Mesenchymal stem cell (in vitro differentiated cells and primary cell): ENCODE results near the gene SLC5A6.
A peak's percentile ranks its signal among the peaks of the same experiment; 100 is the strongest.

Experiments used
- DNase-seq: peaks from one replicate; pipeline ENCODE4 v3.0.0-alpha.2; 2013
- H2AFZ ChIP-seq: one replicate; pipeline ENCODE4 v1.6.1; 2013; ENCODE audit warnings: low read depth, mild to moderate bottlenecking, control low read depth, inconsistent platforms, low read length, moderate library complexity
- H2AK5ac ChIP-seq: 2 replicates; pipeline ENCODE4 v1.6.1; 2013; ENCODE audit warnings: low read length, moderate library complexity, mild to moderate bottlenecking, inconsistent platforms; ENCODE audit not compliant: severe bottlenecking
- H2BK120ac ChIP-seq: one replicate; pipeline ENCODE4 v1.6.1; 2013; ENCODE audit warnings: low read depth, mild to moderate bottlenecking, inconsistent platforms, low read length, moderate library complexity
- H2BK12ac ChIP-seq, 2 experiments: one replicate each; pipeline ENCODE4 v1.6.1; 2013; ENCODE audit warnings: inconsistent platforms in 2 of 2, low read length in 2 of 2, mild to moderate bottlenecking in 2 of 2, moderate library complexity in 2 of 2, control low read depth in 1 of 2
- H2BK15ac ChIP-seq: one replicate; pipeline ENCODE4 v1.6.1; 2013; ENCODE audit warnings: mild to moderate bottlenecking, low read depth, inconsistent platforms; ENCODE audit not compliant: poor library complexity, severe bottlenecking
- H2BK5ac ChIP-seq: 2 replicates; pipeline ENCODE4 v1.6.1; 2013; ENCODE audit warnings: low read depth, mild to moderate bottlenecking, low read length, control low read depth, inconsistent platforms; ENCODE audit not compliant: poor library complexity, severe bottlenecking
- H3K14ac ChIP-seq, 2 experiments: one replicate each; pipeline ENCODE4 v1.6.1; 2013; ENCODE audit warnings: inconsistent platforms in 2 of 2, low read length in 2 of 2, control low read depth in 1 of 2, mild to moderate bottlenecking in 1 of 2, moderate library complexity in 1 of 2
- H3K18ac ChIP-seq, 2 experiments: one replicate each; pipeline ENCODE4 v1.6.1; 2013; ENCODE audit warnings: inconsistent platforms in 2 of 2, low read length in 2 of 2, control low read depth in 1 of 2, low read depth in 1 of 2, mild to moderate bottlenecking in 1 of 2
- H3K23ac ChIP-seq, 2 experiments: one replicate each; pipeline ENCODE4 v1.6.1; 2013; ENCODE audit warnings: inconsistent platforms in 2 of 2, low read length in 2 of 2, mild to moderate bottlenecking in 2 of 2, moderate library complexity in 2 of 2, control low read depth in 1 of 2
- H3K27ac ChIP-seq: 2 replicates; pipeline ENCODE4 v1.5.1; 2013; ENCODE audit warnings: mild to moderate bottlenecking, moderate library complexity, low read length, control low read depth, inconsistent platforms; ENCODE audit not compliant: poor library complexity, severe bottlenecking
- H3K27me3 ChIP-seq, 2 experiments: 2 replicates each; pipeline versions ENCODE4 v1.6.1 to v1.7.0; 2013; ENCODE audit warnings: low read length in 2 of 2, mild to moderate bottlenecking in 2 of 2, moderate library complexity in 2 of 2, control low read depth in 1 of 2, inconsistent platforms in 1 of 2; ENCODE audit not compliant: control insufficient read depth in 1 of 2, insufficient read depth in 1 of 2
- H3K36me3 ChIP-seq, 2 experiments: 2 replicates each; pipeline versions ENCODE4 v1.6.1 to v1.7.0; 2013; ENCODE audit warnings: low read length in 2 of 2, control low read depth in 1 of 2, inconsistent platforms in 1 of 2, low read depth in 1 of 2, mild to moderate bottlenecking in 1 of 2; ENCODE audit not compliant: insufficient read depth in 2 of 2, control insufficient read depth in 1 of 2
- H3K4ac ChIP-seq, 2 experiments: one replicate each; pipeline ENCODE4 v1.6.1; 2013; ENCODE audit warnings: inconsistent platforms in 2 of 2, low read length in 2 of 2, mild to moderate bottlenecking in 2 of 2, moderate library complexity in 2 of 2, control low read depth in 1 of 2, low read depth in 1 of 2
- H3K4me1 ChIP-seq: 2 replicates; pipeline ENCODE4 v1.6.1; 2013; ENCODE audit warnings: low read depth, low read length, control low read depth; ENCODE audit not compliant: control insufficient read depth, insufficient read depth
- H3K4me2 ChIP-seq: 2 replicates; pipeline ENCODE4 v1.6.1; 2013; ENCODE audit warnings: low read length, mild to moderate bottlenecking, inconsistent platforms; ENCODE audit not compliant: poor library complexity, severe bottlenecking
- H3K4me3 ChIP-seq, 2 experiments: 2 replicates each; pipeline versions ENCODE4 v1.5.1 to v1.7.0; 2013; ENCODE audit warnings: low read length in 2 of 2, mild to moderate bottlenecking in 2 of 2, control low read depth in 1 of 2, low read depth in 1 of 2; ENCODE audit not compliant: insufficient read depth in 1 of 2
- H3K79me1 ChIP-seq: replicated peaks from 2 replicates; pipeline ENCODE4 v1.6.1; 2013; ENCODE audit warnings: mild to moderate bottlenecking, control low read depth, low read length, inconsistent platforms; ENCODE audit not compliant: poor library complexity, severe bottlenecking
- H3K9ac ChIP-seq: 2 replicates; pipeline ENCODE4 v1.7.0; 2013; ENCODE audit warnings: mild to moderate bottlenecking, low read length, moderate library complexity
- H3K9me3 ChIP-seq: 2 replicates; pipeline ENCODE4 v1.7.0; 2013; ENCODE audit warnings: mild to moderate bottlenecking, low read length; ENCODE audit not compliant: control insufficient read depth
- H4K8ac ChIP-seq: one replicate; pipeline ENCODE4 v1.6.1; 2013; ENCODE audit warnings: inconsistent platforms, mild to moderate bottlenecking, low read length, moderate library complexity
- H4K91ac ChIP-seq: one replicate; pipeline ENCODE4 v1.6.1; 2013; ENCODE audit warnings: mild to moderate bottlenecking, low read length, inconsistent platforms
- WGBS: methylation state at CpG from one replicate; pipeline ENCODE4 v1.1.7; 2013; ENCODE audit warnings: mixed read lengths; 5-methylcytosine and 5-hydroxymethylcytosine counted together

Gene SLC5A6

DNA sequence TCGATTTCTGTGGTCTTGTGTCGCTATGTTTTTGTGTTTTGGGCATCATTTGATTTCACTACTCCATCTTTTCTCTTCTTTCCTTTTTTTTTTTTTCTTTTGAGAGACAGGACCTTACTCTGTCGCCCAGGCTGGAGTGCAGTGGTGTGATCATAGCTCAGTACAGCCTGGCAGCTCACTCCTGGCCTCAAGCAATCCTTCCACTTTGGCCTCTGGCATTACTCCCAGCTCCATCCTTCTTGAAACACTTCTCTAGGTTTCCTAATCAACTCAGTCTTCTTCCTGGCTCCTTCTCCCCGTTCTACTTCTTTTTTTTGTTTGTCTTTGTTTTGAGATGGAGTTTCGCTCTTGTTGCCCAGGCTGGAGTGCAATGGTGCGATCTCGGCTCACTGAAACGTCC lies 36.7 kb downstream of the SLC5A6 start:
- Histone ChIP-seq H3K27me3 (peaks cover 0 to 59% of the 10 kb centered on the region in 2 experiments), H3K4me3 (no peak overlapping the region), H3K4me2 (no peak overlapping the region), H3K18ac (no peak overlapping the region), H2BK120ac (no peak overlapping the region), H2BK12ac (no peak overlapping the region), H4K8ac (no peak overlapping the region), H3K9me3 (no peaks in the 10 kb centered on the region), H2BK15ac (no peak overlapping the region), H2AK5ac (no peak overlapping the region), H3K4ac (no peak overlapping the region), H3K79me1 (no peaks in the 10 kb centered on the region), H4K91ac (no peak overlapping the region), H2BK5ac (no peak overlapping the region), H3K14ac (no peak overlapping the region), H3K36me3 (no peaks in the 10 kb centered on the region), H3K4me1 (peaks cover 1% of the 10 kb centered on the region), H3K27ac (no peak overlapping the region), H3K9ac (no peak overlapping the region), H2AFZ (no peak overlapping the region), H3K23ac (no peak overlapping the region)
- 75% methylated on average over 7 of the region's 8 CpGs for WGBS
- DNase-seq, result no peak

DNA sequence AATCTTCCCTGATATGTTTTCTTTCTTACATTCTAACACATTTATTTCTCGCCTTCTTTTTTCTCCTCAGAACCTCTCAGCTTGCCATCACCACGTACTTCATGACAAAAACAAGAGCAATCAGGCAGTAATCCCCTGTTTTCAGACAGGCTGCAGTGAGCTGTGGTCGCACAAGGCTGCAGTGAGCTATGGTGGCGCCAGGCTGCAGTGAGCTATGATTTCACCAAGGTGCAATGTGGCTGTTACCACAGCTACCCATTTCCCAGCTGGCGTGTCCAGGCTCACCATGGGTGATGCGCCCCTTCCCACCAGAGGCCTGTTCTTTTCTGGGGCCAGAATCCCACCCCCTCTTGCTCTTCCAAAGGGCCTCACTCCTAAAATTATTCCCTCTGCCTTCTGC lies 37.4 kb downstream of the SLC5A6 start:
- no peak overlapping the region for H3K4ac ChIP-seq

DNA sequence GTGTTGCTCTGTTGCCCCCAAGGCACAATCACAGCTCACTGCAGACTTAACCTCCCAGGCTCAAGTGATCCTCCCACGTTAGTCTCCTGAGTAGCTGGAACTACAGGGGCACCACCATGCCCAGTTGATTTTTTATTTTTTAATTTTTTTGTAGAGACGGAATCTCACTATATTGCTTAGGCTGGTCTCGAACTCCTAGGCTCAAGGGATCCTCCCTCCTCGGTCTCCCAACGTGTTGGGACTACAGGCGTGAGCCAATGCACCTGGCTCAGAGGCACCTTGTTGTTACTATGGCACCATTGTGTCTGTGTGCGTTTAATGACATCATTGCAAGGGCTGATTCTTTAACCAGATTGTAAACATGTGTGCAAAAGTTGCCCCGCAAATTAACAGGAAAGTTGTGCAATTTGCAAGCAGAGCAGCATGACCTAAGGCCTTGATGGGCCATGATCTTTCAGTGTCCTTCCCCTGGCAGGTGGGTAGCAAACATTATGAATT lies 40.7 kb downstream of the SLC5A6 start:
- Histone ChIP-seq H3K18ac (no peak overlapping the region), H2BK12ac (no peak overlapping the region), H2AFZ (no peak overlapping the region), H2BK120ac (no peak overlapping the region), H2AK5ac (no peak overlapping the region), H3K4me2 (no peak overlapping the region), H2BK5ac (no peak overlapping the region), H3K79me1 (no peaks in the 10 kb centered on the region), H4K91ac (no peak overlapping the region), H3K9me3 (no peaks in the 10 kb centered on the region), H3K27ac (no peak overlapping the region), H3K4me1 (peaks cover 3% of the 10 kb centered on the region), H3K4ac (no peak overlapping the region), H3K14ac (no peak overlapping the region), H3K27me3 (peaks cover 0 to 61% of the 10 kb centered on the region in 2 experiments), H4K8ac (no peak overlapping the region), H3K9ac (no peak overlapping the region), H2BK15ac (no peak overlapping the region), H3K23ac (no peak overlapping the region), H3K36me3 (no peaks in the 10 kb centered on the region), H3K4me3 (no peak overlapping the region)
- WGBS, result 76% methylated on average over 8 of the region's 8 CpGs
- no peak for DNase-seq

More for the DNA sequence above, 37.4 kb downstream of the SLC5A6 start:
- Histone ChIP-seq H2BK5ac (no peak overlapping the region), H2AK5ac (no peak overlapping the region), H3K27ac (no peak overlapping the region), H3K9ac (no peak overlapping the region), H4K91ac (no peak overlapping the region), H2BK15ac (no peak overlapping the region), H3K18ac (no peak overlapping the region), H3K9me3 (no peaks in the 10 kb centered on the region), H2AFZ (no peak overlapping the region), H3K27me3 (peaks cover 0 to 62% of the 10 kb centered on the region in 2 experiments), H4K8ac (no peak overlapping the region), H3K36me3 (no peaks in the 10 kb centered on the region), H3K4me3 (no peak overlapping the region), H3K4me2 (no peak overlapping the region), H3K23ac (no peak overlapping the region), H3K4me1 (peaks cover 4% of the 10 kb centered on the region), H2BK120ac (no peak overlapping the region), H3K14ac (no peak overlapping the region), H3K79me1 (no peaks in the 10 kb centered on the region), H2BK12ac (no peak overlapping the region)
- peak; percentile 18 for DNase-seq
- 67% methylated on average over 6 of the region's 6 CpGs for WGBS

- no peak overlapping the region for H3K4me2 ChIP-seq
- H3K4me3 ChIP-seq, result no peak overlapping the region
- peak overlapping the region; percentile 60 for H3K9ac ChIP-seq
- H2BK5ac ChIP-seq, result no peak overlapping the region
- no peaks in the 10 kb centered on the region for H3K79me1 ChIP-seq
- H3K14ac ChIP-seq, result no peak overlapping the region
- H3K27me3 ChIP-seq, result peaks cover 0 to 61% of the 10 kb centered on the region in 2 experiments
- no peak for DNase-seq
- no peak overlapping the region for H2AK5ac ChIP-seq
- H2BK15ac ChIP-seq, result no peak overlapping the region
- no peak overlapping the region for H2BK120ac ChIP-seq
- H3K4me1 ChIP-seq, result peaks cover 3% of the 10 kb centered on the region
- no peaks in the 10 kb centered on the region for H3K9me3 ChIP-seq
- no peak overlapping the region for H3K27ac ChIP-seq
- no peak overlapping the region for H3K18ac ChIP-seq
- no peak overlapping the region for H2BK12ac ChIP-seq
- no peaks in the 10 kb centered on the region for H3K36me3 ChIP-seq
- no peak overlapping the region for H2AFZ ChIP-seq
- 93% methylated on average over 5 of the region's 6 CpGs for WGBS
- no peak overlapping the region for H4K91ac ChIP-seq
- H3K4ac ChIP-seq, result no peak overlapping the region
- no peak overlapping the region for H3K23ac ChIP-seq
- no peak overlapping the region for H4K8ac ChIP-seq
These were observed 41.3 kb downstream of the SLC5A6 start for GRCh38 chr2:27170581-27171337.
